GM18508 (cell line): Measurements from ENCODE around the gene MPC2.
"Not testable (repeated sequence)": the region's sequence is repeated elsewhere in the genome, so short reads cannot be mapped to it uniquely, and the experiment has no call there.

ENCODE experiments used
- ATAC-seq: cut with Tn5 transposase; IDR thresholded peaks from one replicate; pipeline ENCODE4 v1.9.1; 2021; ENCODE audit warnings: moderate number of reproducible peaks; ENCODE audit not compliant: insufficient read depth, unreplicated experiment

Gene MPC2

DNA sequence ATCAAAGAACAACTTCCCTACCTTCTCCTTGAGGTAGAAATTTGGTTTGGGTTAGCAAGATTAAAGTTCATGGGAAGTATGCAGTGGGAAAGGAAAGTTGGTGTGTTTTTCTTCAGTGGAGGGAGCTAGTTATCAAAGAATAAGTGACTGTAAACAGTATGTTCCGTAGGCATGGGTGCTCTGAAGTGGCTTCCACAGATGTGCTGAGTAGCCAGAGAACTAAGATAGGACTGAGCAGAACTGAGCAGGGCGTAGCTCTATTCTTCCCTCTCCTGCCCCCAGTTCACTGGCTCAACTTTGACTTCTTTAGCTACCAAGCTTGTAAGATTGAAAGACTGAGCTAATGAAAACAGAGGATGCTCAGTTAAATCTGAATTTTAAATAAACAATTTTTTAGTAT lies 26.3 kb downstream of the MPC2 start:
- no peak for ATAC-seq

DNA sequence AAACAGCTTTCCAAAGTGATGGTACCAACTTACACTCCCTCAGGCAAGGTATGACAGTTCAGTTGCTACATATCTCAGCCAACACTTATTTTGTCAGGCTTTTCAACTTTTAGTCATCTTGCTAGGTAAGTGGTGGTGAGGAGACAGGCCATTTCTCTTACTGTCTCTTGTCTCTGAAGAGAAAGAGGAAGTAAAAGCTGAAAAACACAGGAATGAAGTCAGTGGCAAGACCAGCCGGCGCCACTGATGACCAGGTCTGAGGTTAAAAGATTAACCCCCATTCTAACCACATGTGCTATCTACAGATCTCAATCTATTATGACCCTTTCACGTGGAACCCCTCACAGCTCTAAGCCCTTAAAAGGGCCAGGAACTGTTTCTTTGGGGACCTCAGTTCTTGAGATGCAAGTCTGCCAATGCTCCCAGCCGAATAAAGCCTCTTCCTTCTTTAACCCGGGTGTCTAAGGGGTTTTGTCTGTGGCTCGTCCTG lies 27.1 kb downstream of the MPC2 start:
- ATAC-seq, result no peak

DNA sequence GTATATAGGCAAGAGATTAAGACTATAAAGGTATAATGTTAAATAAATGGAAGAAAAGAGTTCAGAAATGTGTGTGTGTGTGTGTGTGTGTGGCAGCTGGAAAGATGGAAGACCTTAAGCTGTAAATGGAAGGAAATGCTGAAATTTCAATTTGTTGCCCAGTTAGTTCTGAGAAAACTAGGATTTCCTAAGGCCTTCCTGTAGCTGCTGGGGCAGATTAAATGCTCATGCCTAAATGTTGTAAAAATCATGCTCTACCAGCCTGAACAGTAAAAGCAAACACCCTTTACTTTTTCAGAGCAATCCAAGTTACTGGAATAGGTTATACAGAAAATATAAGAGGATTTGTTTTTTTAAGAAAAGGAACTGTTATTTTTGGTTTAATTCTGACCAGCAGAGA lies 31.2 kb downstream of the MPC2 start:
- ATAC-seq, result no peak

DNA sequence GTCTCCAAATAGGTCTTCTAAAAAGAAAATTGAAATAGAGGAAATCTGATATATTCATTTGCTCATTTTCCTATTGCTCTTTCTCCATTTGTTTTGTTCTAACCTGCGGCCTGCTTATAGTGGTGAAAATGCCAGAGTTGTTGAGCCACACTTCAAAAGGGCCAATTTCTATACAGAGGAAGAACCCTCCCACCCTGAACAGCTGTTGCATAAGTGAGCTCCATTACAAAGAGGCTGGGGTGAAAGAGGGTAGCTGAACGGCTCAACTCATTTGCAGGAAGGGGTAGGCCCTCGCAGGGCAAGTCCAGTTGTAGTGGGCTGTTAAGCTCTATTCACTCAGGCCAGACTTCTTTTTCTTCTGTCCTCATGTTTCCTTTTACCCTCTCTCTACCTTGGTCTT lies 31.7 kb downstream of the MPC2 start:
- no peak for ATAC-seq

DNA sequence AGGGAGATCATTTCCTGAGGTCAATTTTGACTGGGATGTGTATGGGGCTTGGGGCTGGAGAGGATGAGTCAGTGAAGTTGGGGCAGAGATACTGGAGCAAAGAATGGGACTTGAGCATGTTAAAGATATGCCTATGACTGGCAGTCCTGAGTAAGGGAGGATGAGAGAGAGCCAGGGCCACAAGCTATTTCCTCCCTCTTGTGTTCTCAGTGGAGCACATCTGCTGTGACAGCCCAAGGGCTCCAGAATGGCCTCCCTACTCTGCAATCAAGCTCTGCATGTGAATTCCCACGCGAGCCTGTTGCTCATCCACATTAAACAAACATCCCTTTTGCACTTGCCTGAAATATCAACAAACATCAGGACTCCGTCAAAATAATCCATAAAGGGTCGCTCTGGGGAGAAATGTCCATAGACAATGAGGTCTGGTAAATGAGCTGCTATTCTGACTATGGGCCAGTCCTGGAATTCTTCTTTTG lies 32.2 kb downstream of the MPC2 start:
- no peak for ATAC-seq

DNA sequence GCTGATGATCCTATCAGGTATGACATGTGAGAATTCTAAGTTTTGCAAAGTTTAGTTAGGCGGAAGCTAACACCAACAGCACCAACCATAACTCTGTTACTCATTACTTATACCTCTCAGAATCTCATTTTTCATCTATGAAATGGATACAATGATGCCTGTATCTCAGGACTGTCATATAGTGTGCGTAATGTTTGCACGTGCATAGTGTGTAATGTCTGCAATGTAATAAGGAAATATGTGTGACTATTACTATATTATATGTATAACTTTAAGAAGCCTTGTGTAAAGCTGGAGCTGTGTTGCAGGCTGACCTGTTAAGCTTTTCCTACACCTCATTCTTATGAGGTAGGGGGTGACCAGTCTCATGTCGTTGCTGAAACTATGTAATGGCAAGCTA lies 36.0 kb downstream of the MPC2 start:
- ATAC-seq, result no peak

DNA sequence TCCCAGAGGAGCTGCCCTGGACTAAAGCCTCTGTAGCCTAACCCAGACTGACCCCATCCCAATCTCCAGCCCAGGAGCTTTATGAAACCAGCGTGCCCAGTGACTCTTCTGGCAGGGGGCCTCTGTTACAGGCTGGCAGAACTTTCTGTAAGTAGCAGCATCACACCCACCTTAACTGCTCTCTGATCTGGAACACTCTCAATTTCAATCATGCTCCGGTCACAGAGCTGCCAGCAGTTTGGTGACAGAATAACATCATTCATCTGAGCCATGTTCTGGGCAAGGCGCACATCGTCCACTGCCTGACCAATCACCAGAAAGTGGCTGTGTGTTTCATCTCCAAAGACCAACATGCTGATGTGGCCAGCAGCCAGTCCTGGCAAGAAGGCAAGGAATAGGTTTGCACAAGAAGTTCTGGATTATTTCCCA lies 37.6 kb downstream of the MPC2 start:
- peak; percentile 87 for ATAC-seq

DNA sequence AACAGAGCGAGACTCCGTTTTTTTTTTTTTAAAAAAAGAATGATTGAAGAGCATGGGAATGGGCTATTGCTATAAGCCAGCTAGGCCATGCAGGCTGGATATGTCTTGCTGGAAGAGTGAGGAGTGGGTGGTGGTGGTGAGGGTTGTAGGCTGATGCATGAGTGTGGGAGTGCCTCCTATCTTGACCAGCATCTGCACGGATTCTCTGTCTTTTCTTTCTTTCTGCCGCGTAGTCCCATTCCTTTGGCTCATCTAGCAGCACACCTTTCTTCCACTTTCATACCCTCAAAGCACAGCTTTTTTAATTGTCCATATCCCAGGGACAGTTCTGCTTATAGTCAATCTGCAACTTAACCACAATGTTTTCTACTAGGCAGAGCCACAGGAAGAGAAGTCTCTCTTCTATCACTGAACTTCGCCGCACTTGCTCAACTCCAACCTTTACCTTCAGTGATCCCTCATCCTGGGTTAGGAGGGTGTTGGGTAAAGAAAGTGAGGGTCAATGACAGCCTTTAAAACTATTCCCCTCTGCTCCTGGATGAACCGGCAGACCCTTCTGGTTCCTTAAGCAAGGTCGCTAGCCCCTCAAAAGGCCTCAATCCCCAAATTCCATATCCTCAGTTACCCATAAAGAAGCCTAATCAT lies 38.2 kb downstream of the MPC2 start:
- no peak for ATAC-seq

DNA sequence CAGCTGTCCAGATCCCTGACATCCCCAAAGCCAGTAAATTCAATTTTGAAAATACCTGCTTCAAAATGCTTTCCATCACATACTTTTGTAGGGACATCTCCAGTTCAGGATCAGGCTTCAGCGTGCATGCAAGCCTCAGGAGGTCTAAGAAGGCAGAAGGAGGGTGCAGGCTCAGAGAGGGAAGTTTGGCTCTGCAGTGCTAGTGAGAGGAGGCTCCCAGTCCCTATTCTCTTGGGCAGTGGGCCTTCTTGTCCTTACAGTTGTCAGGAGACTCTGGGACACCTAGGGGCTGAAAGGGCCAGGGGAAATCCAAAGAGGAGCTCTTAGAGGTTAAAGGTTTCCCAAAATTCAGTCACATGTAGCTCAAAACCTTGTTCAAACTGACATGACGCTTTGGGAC lies 43.1 kb downstream of the MPC2 start:
- ATAC-seq, result no peak

DNA sequence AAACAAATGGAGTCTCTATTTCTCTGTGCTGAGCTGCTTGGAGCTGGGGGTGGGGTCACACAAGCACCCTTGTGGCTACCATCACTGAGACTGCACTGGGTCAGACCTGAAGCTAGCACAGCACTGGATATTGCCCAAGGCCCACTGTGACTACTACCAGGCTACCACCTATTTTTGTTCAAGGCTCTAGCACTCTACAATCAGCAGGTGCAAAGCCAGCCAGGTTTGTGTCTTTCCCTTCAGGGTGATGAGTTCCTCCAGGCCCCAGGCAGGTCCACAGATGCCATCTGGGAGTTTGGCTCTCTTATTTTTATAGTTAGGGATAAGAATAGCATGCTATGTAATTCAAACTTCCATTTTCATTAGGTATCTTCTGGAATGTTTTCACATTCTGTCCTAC lies 46.5 kb downstream of the MPC2 start:
- ATAC-seq, result no peak

DNA sequence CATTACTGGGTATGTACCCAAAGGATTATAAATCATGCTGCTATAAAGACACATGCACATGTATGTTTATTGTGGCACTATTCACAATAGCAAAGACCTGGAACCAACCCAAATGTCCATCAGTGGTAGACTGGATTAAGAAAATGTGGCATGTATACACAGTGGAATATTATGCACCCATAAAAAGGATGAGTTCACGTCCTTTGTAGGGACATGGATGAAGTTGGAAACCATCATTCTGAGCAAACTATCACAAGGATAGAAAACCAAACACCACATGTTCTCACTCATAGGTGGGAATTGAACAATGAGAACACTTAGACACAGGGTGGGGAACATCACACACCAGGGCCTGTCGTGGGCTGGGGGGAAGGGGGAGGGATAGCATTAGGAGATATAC lies 49.7 kb downstream of the MPC2 start:
- not testable (repeated sequence) for ATAC-seq

DNA sequence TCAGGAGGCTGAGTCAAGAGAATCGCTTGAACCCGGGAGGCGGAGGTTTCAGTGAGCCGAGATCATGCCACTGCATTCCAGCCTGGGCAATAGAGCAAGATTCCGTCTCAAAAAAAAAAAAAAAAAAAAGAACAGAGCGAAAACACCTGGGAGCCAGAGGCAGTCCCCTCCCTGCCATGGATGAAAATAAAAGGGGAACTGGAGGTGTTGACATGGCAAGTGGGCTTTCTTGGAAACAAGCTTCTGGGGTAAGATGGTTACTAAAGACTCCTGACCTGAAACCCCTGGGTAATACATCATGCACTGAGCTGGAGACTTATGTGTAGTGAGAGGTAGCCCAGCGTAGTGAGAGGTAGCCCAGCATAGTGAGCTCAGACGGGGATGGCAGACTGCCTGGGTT lies 54.5 kb downstream of the MPC2 start:
- ATAC-seq, result no peak

DNA sequence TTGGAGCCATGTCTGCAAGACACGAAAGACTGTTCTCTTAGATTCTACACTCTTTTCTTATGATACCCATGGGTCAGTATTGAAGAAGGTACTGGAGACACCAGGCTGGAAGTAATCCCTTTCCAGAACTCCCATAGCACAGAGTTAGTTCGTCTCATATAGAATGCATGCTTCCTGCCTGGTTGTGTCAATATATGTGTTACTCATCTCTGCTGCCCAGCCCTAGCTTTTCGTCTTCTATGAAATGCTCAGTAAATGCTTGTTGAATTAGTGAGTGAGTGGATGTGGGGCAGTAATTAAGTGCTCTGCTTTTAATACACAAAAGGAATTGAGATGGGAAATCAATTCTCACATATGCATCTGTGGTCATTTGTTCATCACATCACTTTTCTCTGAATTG lies 55.1 kb downstream of the MPC2 start:
- no peak for ATAC-seq

DNA sequence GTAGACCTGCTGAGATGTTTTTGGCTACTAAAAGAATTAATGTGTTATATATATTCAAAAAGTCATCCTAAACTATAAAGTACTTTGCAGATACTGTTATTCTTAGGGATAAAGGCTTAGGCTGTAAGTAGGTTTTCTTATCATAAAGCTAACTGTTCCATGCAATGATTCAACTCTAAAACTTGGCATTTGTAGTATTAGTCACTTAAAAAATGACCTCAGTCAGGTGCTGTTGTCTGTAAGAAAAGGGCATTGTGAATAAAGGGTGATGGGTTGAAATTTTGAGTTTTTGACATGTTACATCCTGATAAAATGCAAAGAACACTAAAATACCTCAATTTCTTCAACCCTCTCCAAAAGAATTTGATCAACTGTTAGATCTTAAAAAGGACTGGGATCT lies 55.8 kb downstream of the MPC2 start:
- no peak for ATAC-seq

DNA sequence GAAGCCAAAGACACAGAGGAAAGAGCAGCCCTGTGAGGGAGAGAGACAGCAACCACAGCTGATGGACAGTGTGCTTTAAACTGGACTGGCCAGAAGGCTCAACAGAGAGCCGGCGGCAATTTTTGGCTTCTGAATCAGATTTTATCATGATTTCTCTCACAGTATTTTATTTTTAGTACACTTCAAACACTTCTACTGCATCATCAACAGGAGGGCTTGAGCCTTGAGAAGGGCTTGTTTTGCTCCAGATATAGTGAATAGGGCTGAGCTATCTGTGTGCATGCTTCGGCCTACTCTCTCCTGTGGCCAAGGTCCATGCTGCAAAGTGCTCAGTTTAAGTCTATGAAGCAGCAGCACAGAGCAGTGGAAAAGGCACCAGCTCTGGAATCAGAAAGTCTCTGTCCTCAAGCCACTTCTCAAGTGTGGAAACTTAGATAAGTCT lies 56.3 kb downstream of the MPC2 start:
- ATAC-seq, result no peak

DNA sequence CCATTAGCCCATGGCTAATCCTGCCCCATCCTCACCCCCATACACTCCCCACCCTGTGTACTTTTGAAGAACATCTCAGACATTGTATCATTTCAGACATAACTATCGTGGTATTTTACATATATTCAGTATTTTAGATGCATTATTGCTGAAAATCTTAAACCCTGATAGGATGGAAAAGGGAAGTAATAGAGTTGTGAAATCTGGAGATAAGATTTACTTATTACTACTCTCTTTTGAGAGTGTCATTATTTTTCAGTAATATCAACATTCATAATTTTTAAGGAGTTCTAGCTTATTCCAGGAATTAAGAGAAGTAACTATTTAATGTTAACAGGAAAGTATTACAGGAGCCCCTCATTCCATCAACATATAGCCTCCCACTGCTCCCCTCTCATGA lies 57.4 kb downstream of the MPC2 start:
- no peak for ATAC-seq

DNA sequence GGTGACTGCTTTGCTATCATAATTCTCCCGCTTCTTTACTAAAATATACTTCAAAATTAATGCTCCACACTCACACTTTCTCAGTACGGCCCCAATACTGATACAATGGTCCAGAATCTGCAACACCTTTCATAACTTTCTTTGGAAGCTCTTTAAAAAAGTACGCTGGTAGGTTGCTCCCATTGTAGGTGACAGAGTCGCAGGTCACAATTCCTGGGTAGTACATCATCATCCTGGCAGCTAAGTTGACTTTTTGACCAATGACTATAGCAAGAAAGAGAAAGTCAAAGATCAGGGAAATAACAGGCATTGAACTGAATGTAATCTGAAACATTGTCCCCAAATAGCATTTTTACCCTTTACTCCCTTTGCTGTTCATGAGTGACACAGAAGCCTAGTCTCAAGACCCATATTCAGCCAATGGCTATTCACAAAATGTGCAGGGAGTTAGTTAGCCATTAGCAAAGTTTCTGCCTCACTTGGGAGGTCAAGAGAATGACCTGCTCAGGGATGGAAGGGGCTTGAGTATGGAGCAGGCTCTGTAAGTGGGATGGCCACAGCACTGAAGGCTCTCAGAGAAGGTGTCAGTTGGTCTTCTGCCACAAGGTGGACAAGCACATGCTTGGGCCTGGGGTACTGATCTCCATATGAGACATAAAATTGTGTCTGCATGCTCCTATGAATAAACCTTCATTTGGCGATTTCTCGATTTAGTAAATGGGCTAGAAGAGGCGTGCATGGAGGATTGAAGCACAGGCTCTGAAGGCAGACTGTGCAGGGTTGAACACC lies 58.3 kb downstream of the MPC2 start:
- ATAC-seq, result no peak

DNA sequence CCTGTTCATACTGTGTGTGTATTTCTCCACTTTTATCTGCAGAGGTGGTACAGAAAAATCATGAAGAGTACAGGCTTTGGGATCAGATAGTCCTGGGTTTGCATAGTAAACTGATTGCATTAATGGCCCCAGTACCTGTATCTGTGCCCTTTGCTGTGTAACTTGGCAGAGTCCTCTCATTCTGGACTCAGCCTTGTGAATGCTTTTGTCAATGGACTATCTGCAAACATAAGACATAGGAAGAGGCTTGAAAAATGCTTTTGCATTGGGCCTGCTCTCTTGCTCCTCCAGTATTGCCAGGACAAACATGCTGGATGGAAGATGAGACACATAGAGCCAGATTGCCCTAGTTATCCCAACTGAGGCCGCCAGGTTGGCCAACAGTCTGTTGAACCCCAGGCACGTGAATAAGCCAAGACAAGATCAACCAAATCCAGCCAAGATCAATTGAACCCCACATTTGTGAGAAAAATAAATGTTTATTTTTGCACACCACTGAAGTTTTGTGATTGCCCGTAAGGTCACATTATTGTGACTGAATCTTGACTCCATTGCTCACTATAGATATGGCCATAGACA lies 60.2 kb downstream of the MPC2 start:
- no peak for ATAC-seq

DNA sequence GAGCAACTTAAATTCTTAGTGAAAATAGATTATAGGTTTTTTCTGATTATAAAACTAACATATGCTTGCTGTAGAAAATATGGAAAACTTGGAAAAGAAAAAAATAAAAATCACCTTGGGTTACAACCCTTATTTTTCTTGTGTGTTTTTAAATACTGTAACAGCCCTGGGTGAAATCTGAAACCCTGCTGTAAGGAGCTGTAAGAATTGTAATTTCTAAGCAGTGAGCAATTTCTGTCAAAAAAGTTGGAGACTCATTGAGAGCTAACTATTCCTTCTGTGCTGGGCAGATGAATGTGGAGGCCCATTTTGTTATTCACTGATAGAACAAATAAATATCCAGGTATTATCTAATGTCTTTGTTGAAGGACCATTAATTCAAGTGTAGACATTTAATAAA lies 65.5 kb downstream of the MPC2 start:
- ATAC-seq, result no peak

DNA sequence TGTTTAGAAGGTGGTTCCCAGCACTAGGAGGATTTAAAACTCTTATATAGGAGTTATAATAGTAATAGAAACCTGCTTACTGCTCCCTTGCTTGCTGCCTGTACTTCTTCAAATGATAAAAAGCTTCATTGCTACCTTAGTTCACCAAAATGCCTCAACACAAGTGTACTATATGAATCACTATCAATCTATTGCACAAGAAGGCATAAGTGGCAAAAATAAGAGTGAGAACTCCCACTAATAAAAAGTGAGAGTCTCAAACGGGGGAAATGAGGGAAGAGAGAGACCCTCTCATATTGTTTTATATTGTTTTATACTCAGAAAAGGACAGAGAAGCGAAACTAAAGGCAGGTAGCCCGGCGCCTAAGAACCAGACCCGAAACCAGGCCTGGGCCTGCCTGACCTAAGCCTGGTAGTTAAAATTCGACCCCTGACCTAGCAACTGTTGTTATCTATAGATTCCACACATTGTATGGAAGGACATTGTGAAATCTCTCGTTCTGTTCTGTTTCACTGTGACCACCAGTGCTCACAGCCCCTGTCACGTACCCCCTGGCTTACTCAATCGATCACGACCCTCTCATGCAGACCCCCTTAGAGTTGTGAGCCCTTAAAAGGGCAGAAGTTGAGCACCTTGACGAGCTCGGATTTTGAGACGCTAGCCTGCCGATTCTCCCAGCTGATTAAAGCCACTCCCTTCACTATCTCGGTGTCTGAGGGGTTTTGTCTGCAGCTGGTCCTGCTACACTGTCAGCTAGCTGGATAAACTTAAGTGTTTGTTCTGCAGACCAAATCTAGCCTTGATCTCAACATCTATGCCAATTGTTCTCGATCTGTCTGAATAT lies 67.5 kb downstream of the MPC2 start:
- not testable (repeated sequence) for ATAC-seq
